Endothelial cell (in vitro differentiated cells): ENCODE data around the gene DPYSL4. TPM values are rescaled to one million over a fixed set of nuclear protein-coding genes. Genes with fewer than 3 reads are reported as not detected.
A peak's percentile ranks its signal among the peaks of the same experiment; 100 is the strongest.

Source experiments
- DNase-seq: peaks from one replicate; pipeline ENCODE4 v3.0.0; 2021; ENCODE audit warnings: low spot score
- H3K27ac Mint-ChIP-seq: one replicate; pipeline ENCODE4 v1.8.0; 2021; ENCODE audit warnings: mixed read lengths, inconsistent platforms; ENCODE audit not compliant: unreplicated experiment
- H3K27me3 Mint-ChIP-seq: one replicate; pipeline ENCODE4 v1.8.0; 2021; ENCODE audit warnings: mild to moderate bottlenecking, moderate library complexity, mixed read lengths, inconsistent platforms; ENCODE audit not compliant: unreplicated experiment
- H3K36me3 Mint-ChIP-seq: one replicate; pipeline ENCODE4 v1.8.0; 2021; ENCODE audit warnings: mild to moderate bottlenecking, low read depth, mixed read lengths, inconsistent platforms; ENCODE audit not compliant: unreplicated experiment
- H3K4me1 Mint-ChIP-seq: one replicate; pipeline ENCODE4 v1.8.0; 2021; ENCODE audit warnings: mild to moderate bottlenecking, mixed read lengths, inconsistent platforms; ENCODE audit not compliant: unreplicated experiment
- H3K4me3 Mint-ChIP-seq: one replicate; pipeline ENCODE4 v1.8.0; 2021; ENCODE audit warnings: mild to moderate bottlenecking, mixed read lengths, inconsistent platforms; ENCODE audit not compliant: unreplicated experiment
- H3K9me3 Mint-ChIP-seq: one replicate; pipeline ENCODE4 v1.8.0; 2021; ENCODE audit warnings: mixed read lengths, inconsistent platforms; ENCODE audit not compliant: unreplicated experiment
- CTCF ChIP-seq: fragments of 200-600 bp; sonication (generic); IDR thresholded peaks from one replicate; pipeline ENCODE4 v1.5.0; 2021; ENCODE audit warnings: antibody characterized with exemption; ENCODE audit not compliant: unreplicated experiment
- total RNA-seq: library from RNA; stranded (reverse); fragmentation: NEBNext Ultra II Directional; extraction: Animal tissue kit (Norgen Biotek cat#: 25700); gene quantifications from one replicate; pipeline ENCODE4 v1.2.1, GENCODE V29; 2021; ENCODE audit not compliant: unreplicated experiment

DPYSL4 gene
- total RNA-seq, 1 donor from 2014 or later: 15.0 TPM

GRCh38 chr10:132170561-132171361 is 16.0 kb upstream of the DPYSL4 start:
- Mint-ChIP-seq H3K36me3 (peaks cover 4% of the 10 kb centered on the region), H3K27ac (no peak overlapping the region), H3K9me3 (peaks cover 3% of the 10 kb centered on the region), H3K27me3 (peaks cover 18% of the 10 kb centered on the region), H3K4me3 (no peak overlapping the region), H3K4me1 (no peaks in the 10 kb centered on the region)
- no peak for DNase-seq
- no peak for TF ChIP-seq CTCF

- Mint-ChIP-seq H3K27me3 (peaks cover 19% of the 10 kb centered on the region), H3K4me3 (no peak overlapping the region), H3K36me3 (peaks cover 4% of the 10 kb centered on the region), H3K27ac (no peak overlapping the region), H3K4me1 (peaks cover 2% of the 10 kb centered on the region), H3K9me3 (peaks cover 3% of the 10 kb centered on the region)
- no peak for DNase-seq
- TF ChIP-seq CTCF: no peak
These were observed 14.4 kb upstream of the DPYSL4 start for GRCh38 chr10:132172091-132173066.

- Mint-ChIP-seq H3K36me3 (peaks cover 4% of the 10 kb centered on the region), H3K4me3 (no peak overlapping the region), H3K4me1 (peaks cover 2% of the 10 kb centered on the region), H3K9me3 (peaks cover 3% of the 10 kb centered on the region), H3K27ac (peak overlapping the region; percentile 64), H3K27me3 (peaks cover 25% of the 10 kb centered on the region)
- DNase-seq: no peak
- TF ChIP-seq CTCF: no peak
These were observed 13.6 kb upstream of the DPYSL4 start for GRCh38 chr10:132173185-132173584.

GRCh38 chr10:132174237-132174636 is 12.5 kb upstream of the DPYSL4 start:
- no peak for DNase-seq
- Mint-ChIP-seq H3K36me3 (peaks cover 4% of the 10 kb centered on the region), H3K9me3 (peaks cover 3% of the 10 kb centered on the region), H3K27me3 (peaks cover 29% of the 10 kb centered on the region), H3K4me3 (no peak overlapping the region), H3K4me1 (peaks cover 2% of the 10 kb centered on the region), H3K27ac (no peak overlapping the region)
- TF ChIP-seq CTCF: no peak
